Panc1 (cell line): ENCODE data around the gene TRAPPC12. TPM values are rescaled to one million over a fixed set of nuclear protein-coding genes. Genes with fewer than 3 reads are reported as not detected.
"Not testable (repeated sequence)": the region's sequence is repeated elsewhere in the genome, so short reads cannot be mapped to it uniquely, and the experiment has no call there.

Source experiments
- ATAC-seq: fragments of 200-7000 bp; cut with Tn5 transposase; 2 replicates; pipeline ENCODE4 v1.9.1; 2020; ENCODE audit warnings: mild to moderate bottlenecking, moderate library complexity
- BruUV-seq: library from RNA; stranded (reverse); fragments of 400-500 nt; replicated peaks from 2 replicates; lab custom pipeline; 2021; lab: Mats Ljungman, UMichigan
- CTCF ChIA-PET: fragments of 300-600 bp; sonication (Branson Sonifier 250); formaldehyde crosslinking; loops from one replicate; lab custom pipeline; 2022; ENCODE audit warnings: antibody characterized with exemption; lab: Charles Lee
- POLR2A ChIA-PET: fragments of 300-600 bp; sonication (Branson Sonifier 250); formaldehyde crosslinking; loops from one replicate; lab custom pipeline; 2022; ENCODE audit warnings: antibody characterized with exemption; lab: Charles Lee
- DNase-seq: peaks from one replicate; pipeline ENCODE4 v3.0.0-alpha.2; 2010; ENCODE audit warnings: low read depth, low spot score
- H3K27ac ChIP-seq: 2 replicates; pipeline ENCODE4 v1.5.1; 2011; ENCODE audit warnings: mild to moderate bottlenecking, low read length, inconsistent platforms
- H3K27me3 ChIP-seq: fragments of 200-500 bp; sonication (Bioruptor generic); 2 replicates; pipeline ENCODE4 v1.6.0; 2014; ENCODE audit warnings: low read length, inconsistent platforms; ENCODE audit not compliant: control insufficient read depth, insufficient read depth
- H3K36me3 ChIP-seq: fragments of 200-500 bp; sonication (Bioruptor generic); 2 replicates; pipeline ENCODE4 v1.5.1; 2014; ENCODE audit warnings: inconsistent platforms, mild to moderate bottlenecking, low read length, moderate library complexity; ENCODE audit not compliant: control insufficient read depth, insufficient read depth
- H3K4me1 ChIP-seq: 2 replicates; pipeline ENCODE4 v1.5.1; 2011; ENCODE audit warnings: inconsistent platforms, mild to moderate bottlenecking, low read length, moderate library complexity; ENCODE audit not compliant: control insufficient read depth, insufficient read depth
- H3K4me3 ChIP-seq, 2 experiments: 2 replicates each; pipeline ENCODE4 v1.5.1; 2011 to 2012; ENCODE audit warnings: low read depth in 2 of 2, low read length in 2 of 2, mild to moderate bottlenecking in 2 of 2, inconsistent platforms in 1 of 2, moderate library complexity in 1 of 2
- H3K9me3 ChIP-seq: fragments of 200-500 bp; sonication (Bioruptor generic); 2 replicates; pipeline ENCODE4 v1.5.1; 2014; ENCODE audit warnings: low read depth, mild to moderate bottlenecking, inconsistent platforms, low read length, moderate library complexity; ENCODE audit not compliant: control insufficient read depth, insufficient read depth
- POLR2AphosphoS5 ChIP-seq: IDR thresholded peaks from 2 replicates; pipeline ENCODE4 v1.6.1; 2012; ENCODE audit warnings: mild to moderate bottlenecking, low read depth, low read length, moderate library complexity
- SIN3A ChIP-seq: IDR thresholded peaks from 2 replicates; pipeline ENCODE4 v1.6.1; 2012; ENCODE audit warnings: low read depth, mild to moderate bottlenecking, low read length, moderate library complexity, borderline replicate concordance; ENCODE audit not compliant: insufficient read depth
- TCF7L2 ChIP-seq: IDR thresholded peaks from 2 replicates; pipeline ENCODE4 v1.6.1; 2011; ENCODE audit warnings: mild to moderate bottlenecking, low read depth, low read length, inconsistent platforms
- in situ Hi-C: cut with HindIII; loops from 2 replicates; pipeline ENCODE4 v1.10.0; 2016; ENCODE audit warnings: low sequenced_read_pairs, low pct_unique_long_range_greater_than_20kb
- intact Hi-C: fragments of 100-400 bp; cut with micrococcal nuclease; formaldehyde crosslinking; loops from one replicate; pipeline ENCODE4 v1.10.0; 2022; ENCODE audit not compliant: unreplicated experiment
- total RNA-seq: library from RNA; stranded (reverse); gene quantifications from one replicate; pipeline ENCODE4 v1.2.1, GENCODE V29; 2021; ENCODE audit not compliant: unreplicated experiment
- TF ChIP-seq, protein P1 (sequence below), 2 experiments: IDR thresholded peaks; 2 replicates each; pipeline ENCODE4 v1.6.1; 2011 to 2012; ENCODE audit warnings: low read depth in 2 of 2, control low read depth in 1 of 2, low read length in 1 of 2, mild to moderate bottlenecking in 1 of 2, moderate library complexity in 1 of 2; ENCODE audit not compliant: insufficient read depth in 1 of 2
- TF ChIP-seq, protein P2 (sequence below): fragments of 450-650 bp; IDR thresholded peaks from 2 replicates; pipeline ENCODE4 v1.5.1; 2017; ENCODE audit warnings: mild to moderate bottlenecking

TRAPPC12 gene
- total RNA-seq, 1 experiment from 2014 or later = 78.7 TPM

DNA sequence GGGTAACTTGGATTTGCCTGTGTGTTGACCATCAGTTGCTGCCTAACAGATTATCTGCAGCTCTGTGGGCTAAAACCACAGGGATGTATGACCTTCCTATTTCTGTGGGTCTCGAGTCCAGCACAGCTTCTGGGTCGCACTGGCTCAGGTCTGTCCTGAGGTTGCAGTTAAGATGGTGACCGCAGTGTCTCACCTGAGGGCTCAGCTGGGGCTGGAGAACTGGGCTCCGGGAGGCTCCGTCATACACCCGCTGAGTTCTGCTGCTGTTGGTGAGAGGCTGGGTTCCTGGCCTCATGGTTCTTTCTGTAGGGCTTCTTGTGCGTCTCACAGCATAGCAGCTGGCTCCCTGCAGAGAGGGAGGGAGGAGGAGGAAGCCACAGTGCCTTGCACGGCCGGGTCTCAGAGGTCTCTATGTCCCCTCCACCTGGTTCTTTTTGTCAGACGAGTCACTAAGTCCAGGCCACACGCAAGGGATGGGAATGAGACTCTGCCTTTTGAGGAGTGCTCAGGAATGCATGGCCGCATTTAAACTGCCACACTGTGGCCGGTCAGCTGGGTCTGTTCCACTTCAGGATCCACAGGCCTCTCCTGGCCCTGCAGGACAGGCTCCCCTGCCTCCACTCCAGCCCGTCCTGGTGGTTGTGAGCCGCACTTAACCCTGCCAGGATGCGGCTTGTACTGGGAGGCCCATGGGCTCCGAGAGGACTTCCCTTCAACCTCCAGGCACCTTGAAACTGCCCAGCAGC, 72.6 kb downstream of the TRAPPC12 start:
- Histone ChIP-seq H3K36me3 (no peaks in the 10 kb centered on the region), H3K27ac (no peak overlapping the region), H3K27me3 (no peaks in the 10 kb centered on the region), H3K9me3 (no peaks in the 10 kb centered on the region), H3K4me3 (no peak overlapping the region), H3K4me1 (no peaks in the 10 kb centered on the region)
- ChIA-PET CTCF (interaction anchor here (0.9 kb wide), 1 partner anchor 11 kb away, joined by 3 read pairs; no protein-coding TSS in a partner anchor), POLR2A (no interaction called here)
- in situ Hi-C loops (no loop called here), intact Hi-C loops (no loop called here)
- DNase-seq (no peak), ATAC-seq (peak; percentile 14; the same call in 1 of the 2 replicates)
- BruUV-seq = no TSS peak
- TF ChIP-seq, protein P1, sequence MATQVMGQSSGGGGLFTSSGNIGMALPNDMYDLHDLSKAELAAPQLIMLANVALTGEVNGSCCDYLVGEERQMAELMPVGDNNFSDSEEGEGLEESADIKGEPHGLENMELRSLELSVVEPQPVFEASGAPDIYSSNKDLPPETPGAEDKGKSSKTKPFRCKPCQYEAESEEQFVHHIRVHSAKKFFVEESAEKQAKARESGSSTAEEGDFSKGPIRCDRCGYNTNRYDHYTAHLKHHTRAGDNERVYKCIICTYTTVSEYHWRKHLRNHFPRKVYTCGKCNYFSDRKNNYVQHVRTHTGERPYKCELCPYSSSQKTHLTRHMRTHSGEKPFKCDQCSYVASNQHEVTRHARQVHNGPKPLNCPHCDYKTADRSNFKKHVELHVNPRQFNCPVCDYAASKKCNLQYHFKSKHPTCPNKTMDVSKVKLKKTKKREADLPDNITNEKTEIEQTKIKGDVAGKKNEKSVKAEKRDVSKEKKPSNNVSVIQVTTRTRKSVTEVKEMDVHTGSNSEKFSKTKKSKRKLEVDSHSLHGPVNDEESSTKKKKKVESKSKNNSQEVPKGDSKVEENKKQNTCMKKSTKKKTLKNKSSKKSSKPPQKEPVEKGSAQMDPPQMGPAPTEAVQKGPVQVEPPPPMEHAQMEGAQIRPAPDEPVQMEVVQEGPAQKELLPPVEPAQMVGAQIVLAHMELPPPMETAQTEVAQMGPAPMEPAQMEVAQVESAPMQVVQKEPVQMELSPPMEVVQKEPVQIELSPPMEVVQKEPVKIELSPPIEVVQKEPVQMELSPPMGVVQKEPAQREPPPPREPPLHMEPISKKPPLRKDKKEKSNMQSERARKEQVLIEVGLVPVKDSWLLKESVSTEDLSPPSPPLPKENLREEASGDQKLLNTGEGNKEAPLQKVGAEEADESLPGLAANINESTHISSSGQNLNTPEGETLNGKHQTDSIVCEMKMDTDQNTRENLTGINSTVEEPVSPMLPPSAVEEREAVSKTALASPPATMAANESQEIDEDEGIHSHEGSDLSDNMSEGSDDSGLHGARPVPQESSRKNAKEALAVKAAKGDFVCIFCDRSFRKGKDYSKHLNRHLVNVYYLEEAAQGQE (IDR thresholded peaks at IDR 0.05; ENCODE audit: insufficient read depth in 1 of 2, low read depth in 2 of 2, low read length in 1 of 2) = no peak
- TF ChIP-seq TCF7L2 (no peak), POLR2AphosphoS5 (no peak)

DNA sequence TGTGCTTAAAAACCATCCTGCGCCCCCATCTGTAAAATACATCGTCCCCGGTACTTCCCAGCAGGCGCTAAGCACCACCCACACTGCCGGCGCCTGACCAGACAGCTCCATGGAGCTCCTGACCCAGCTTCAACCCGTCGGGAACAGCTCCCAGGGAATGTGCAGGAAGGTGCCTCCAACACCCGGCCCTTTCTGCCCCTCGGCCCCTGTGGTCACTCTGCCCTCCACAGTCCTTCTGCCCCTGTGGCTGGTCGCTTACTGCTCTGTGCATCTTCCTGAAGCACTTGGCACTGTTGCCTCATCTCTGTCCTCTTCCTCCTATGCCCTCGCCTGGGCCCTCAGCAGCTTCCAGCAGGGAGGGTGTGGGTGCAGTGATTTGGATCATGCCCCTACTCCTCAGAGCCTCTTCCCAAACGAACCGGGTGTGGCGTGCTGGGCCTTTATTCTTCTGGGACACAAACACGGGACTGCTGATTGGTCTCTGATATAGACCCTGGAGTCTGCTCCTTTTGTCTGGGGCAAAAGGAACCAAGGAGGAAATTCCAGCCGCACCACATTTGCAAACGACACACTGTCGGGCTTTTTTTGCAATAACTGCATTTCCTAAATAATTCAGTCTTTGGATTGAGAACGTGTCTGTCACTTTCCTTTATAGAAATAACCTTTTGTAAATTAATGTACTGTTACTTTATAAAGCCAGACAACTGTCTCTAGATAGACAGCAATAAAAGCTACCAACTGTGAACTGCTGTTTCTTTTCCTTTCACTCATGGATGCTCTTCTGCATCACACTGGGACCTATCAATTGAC, 73.9 kb downstream of the TRAPPC12 start:
- intact Hi-C loops = no loop called here
- no peaks in the 10 kb centered on the region for H3K9me3 ChIP-seq
- no peak overlapping the region for H3K4me3 ChIP-seq
- in situ Hi-C loops = no loop called here
- TF ChIP-seq, protein P2, sequence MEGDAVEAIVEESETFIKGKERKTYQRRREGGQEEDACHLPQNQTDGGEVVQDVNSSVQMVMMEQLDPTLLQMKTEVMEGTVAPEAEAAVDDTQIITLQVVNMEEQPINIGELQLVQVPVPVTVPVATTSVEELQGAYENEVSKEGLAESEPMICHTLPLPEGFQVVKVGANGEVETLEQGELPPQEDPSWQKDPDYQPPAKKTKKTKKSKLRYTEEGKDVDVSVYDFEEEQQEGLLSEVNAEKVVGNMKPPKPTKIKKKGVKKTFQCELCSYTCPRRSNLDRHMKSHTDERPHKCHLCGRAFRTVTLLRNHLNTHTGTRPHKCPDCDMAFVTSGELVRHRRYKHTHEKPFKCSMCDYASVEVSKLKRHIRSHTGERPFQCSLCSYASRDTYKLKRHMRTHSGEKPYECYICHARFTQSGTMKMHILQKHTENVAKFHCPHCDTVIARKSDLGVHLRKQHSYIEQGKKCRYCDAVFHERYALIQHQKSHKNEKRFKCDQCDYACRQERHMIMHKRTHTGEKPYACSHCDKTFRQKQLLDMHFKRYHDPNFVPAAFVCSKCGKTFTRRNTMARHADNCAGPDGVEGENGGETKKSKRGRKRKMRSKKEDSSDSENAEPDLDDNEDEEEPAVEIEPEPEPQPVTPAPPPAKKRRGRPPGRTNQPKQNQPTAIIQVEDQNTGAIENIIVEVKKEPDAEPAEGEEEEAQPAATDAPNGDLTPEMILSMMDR = no peak
- TF ChIP-seq POLR2AphosphoS5 (no peak), SIN3A (no peak), TCF7L2 (no peak)
- TF ChIP-seq, protein P1 (IDR thresholded peaks at IDR 0.05; ENCODE audit: insufficient read depth in 1 of 2, low read depth in 2 of 2, low read length in 1 of 2) = no peak
- H3K36me3 ChIP-seq = no peaks in the 10 kb centered on the region
- DNase-seq = no peak
- H3K27ac ChIP-seq = no peak overlapping the region
- H3K27me3 ChIP-seq = no peaks in the 10 kb centered on the region
- CTCF ChIA-PET = no interaction called here
- no peak for ATAC-seq
- BruUV-seq = no TSS peak
- POLR2A ChIA-PET = interaction anchor here (0.6 kb wide), 1 partner anchor 151 kb away, joined by 3 read pairs; no protein-coding TSS in a partner anchor
- H3K4me1 ChIP-seq = no peaks in the 10 kb centered on the region

DNA sequence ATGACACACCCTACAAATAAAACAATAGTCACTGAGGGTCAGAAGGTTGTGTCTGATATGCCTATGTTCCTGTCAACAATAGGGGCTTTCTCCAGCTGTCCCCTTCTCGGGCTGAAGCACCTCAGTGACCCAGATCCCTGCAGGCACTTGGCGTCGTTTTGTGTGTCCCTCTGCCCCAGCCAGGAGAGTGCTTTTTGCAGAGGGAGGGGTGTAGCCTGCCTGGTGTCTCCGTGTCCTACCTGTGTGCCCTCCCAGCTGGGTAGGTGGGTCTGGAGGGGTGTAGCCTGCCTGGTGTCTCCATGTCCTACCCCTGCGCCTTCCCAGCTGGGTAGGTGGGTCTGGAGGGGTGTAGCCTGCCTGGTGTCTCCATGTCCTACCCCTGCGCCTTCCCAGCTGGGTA, 74.5 kb downstream of the TRAPPC12 start:
- CTCF ChIA-PET, ATAC-seq: not testable (repeated sequence)

More for the DNA sequence above, 74.5 kb downstream of the TRAPPC12 start:
- H3K36me3 ChIP-seq, H3K27me3 ChIP-seq, POLR2A ChIA-PET, BruUV-seq, DNase-seq, H3K27ac ChIP-seq, H3K9me3 ChIP-seq, intact Hi-C loops, in situ Hi-C loops, H3K4me1 ChIP-seq, H3K4me3 ChIP-seq: not testable (repeated sequence)
